ENCODE data around the gene FABP2.
A peak's percentile ranks its signal among the peaks of the same experiment; 100 is the strongest.
"Not testable (repeated sequence)": the region's sequence is repeated elsewhere in the genome, so short reads cannot be mapped to it uniquely, and the experiment has no call there.

FABP2 gene

GRCh38 chr4:119321921-119322687 lies at the start of gene FABP2:
Gene FABP2 (minus strand): TSS chr4:119322138. CDS start chr4:119322102, 36 bp downstream.
- DNase-seq (ENCODE audit: low read depth in 2 of 2) = no peak

- DNase-seq (ENCODE audit: low read depth in 2 of 2) = not testable (repeated sequence)
These were observed 49.2 kb upstream of the FABP2 start for GRCh38 chr4:119370951-119371683.

DNA sequence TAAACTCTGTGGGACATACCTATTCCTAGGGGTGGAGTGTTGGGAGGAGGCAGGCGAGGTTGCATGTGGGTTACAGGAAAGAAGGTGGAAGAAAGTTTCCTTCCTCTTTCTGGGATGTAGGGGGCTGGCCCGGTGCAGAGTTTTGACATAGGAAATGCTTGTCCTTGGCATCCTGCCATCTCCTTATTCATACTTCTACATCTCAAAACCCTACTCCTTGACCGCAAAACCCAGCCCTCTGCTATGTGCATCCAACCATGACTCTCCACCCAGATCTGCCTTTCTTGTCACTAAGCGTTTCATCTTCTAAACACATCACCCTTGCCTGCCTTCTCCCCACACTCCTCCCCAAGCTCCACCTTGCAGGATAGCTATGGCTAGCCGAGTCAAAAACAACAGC lies 48.5 kb upstream of the FABP2 start:
- DNase-seq (ENCODE audit: low read depth in 2 of 2) = peak in 1 of 2 donors; percentile 27

- DNase-seq (ENCODE audit: low read depth in 2 of 2) = not testable (repeated sequence)
These were observed 44.9 kb upstream of the FABP2 start for GRCh38 chr4:119366802-119367201.

DNA sequence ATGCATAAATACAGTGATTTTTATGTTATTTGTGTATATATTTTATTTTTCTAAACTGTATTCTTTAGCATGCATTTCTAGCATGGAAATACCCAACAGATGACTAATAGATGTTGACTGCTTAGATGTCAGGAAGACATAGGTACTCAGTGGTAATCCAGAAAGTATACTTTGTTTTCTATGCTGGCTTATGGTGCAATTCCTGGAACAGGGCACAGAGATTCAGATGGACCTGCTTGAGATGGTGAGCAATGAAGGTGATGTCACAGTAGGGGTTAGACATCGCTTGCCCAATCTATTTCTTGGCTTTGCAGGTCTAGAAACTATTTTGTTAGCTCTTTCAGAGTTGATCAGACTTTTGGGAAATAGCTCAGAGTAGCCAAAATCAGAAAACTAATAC lies 42.3 kb upstream of the FABP2 start:
- not testable (repeated sequence) for DNase-seq (ENCODE audit: low read depth in 2 of 2)

DNA sequence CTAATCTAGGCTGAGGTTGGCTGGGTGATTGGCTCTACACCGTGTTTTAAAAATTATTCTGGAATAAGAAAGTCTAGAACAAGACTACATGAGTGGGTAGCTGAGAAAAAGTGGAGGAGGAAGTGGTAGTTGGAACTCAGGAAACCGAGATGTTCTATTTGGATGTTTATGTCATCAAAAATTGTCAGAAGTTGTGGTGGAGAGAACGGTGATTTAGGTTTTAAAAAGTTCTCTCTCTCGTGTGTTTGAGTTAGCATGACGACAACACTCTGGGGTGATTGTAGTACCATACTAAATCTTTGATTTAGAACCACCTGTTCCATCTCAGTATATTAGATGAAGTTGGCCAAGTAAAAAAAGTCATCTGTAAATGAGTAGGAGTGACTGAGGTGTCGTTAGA lies 41.4 kb upstream of the FABP2 start:
- DNase-seq (ENCODE audit: low read depth in 2 of 2) = not testable (repeated sequence)

GRCh38 chr4:119362413-119362812 lies 40.5 kb upstream of the FABP2 start:
- not testable (repeated sequence) for DNase-seq (ENCODE audit: low read depth in 2 of 2)

GRCh38 chr4:119359873-119360272 lies 37.9 kb upstream of the FABP2 start:
- DNase-seq (ENCODE audit: low read depth in 2 of 2) = not testable (repeated sequence)

- DNase-seq (ENCODE audit: low read depth in 2 of 2) = not testable (repeated sequence)
These were observed 34.9 kb upstream of the FABP2 start for GRCh38 chr4:119356796-119357195.

GRCh38 chr4:119356041-119356440 lies 34.1 kb upstream of the FABP2 start:
- not testable (repeated sequence) for DNase-seq (ENCODE audit: low read depth in 2 of 2)

DNA sequence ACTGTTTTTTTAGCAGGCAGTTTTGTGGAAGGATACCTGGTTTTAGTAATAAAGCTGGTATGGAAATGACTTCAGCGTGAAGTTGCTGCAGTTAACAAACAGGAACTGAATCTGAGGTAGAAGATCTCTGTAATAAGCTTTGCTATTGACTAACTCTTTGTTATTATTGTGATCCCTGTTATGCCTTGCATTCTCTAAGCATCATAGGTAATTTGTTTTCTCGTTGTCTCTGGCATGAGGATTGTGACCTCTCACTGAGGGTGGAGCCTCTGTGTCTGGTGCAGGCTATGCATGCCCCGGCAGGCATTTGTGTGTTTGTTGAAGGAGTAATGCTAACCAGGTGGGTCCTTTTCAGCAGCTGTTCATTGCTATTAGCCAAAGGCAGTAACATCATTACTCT lies 31.4 kb upstream of the FABP2 start:
- DNase-seq (ENCODE audit: low read depth in 2 of 2) = not testable (repeated sequence)

DNA sequence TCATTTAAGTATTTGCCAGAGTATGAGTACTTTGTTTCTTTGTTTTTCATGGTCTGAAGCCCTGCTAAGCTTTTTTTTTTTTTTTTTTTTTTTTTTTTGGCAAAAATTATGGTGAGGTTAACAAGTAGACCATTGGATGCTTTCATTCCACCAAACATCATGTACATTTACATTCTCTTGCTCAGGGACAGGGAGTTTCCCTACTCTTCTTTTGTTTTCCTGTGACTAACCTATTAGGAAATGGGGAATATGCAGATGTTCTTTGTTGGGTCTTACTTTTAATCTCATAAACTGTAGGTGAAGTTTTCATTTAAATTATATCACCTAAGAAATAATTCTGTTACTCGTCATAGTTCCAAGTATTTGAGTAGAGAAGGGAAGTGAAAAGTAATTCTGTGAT lies 26.2 kb upstream of the FABP2 start:
- not testable (repeated sequence) for DNase-seq (ENCODE audit: low read depth in 2 of 2)

GRCh38 chr4:119343293-119343692 lies 21.4 kb upstream of the FABP2 start:
- not testable (repeated sequence) for DNase-seq (ENCODE audit: low read depth in 2 of 2)

DNA sequence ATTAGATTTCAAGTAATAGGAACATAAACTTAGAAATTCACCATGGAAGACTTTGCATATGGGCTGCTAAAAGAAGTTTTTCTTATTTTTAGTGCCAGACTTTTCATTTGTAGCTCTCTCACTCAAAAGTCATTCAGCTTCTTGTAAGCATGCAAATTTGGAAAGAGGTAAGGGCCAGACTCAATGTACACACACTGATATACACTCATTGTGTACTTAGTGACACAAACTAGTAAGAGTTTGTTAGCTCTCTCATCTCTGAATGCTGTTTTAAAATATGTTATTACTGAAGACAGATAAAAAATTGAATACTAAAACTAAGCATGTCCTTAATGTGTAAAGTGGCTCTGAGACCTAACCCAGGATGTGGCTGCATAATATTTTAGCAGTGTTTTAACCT lies 18.0 kb upstream of the FABP2 start:
- DNase-seq (ENCODE audit: low read depth in 2 of 2) = not testable (repeated sequence)

DNA sequence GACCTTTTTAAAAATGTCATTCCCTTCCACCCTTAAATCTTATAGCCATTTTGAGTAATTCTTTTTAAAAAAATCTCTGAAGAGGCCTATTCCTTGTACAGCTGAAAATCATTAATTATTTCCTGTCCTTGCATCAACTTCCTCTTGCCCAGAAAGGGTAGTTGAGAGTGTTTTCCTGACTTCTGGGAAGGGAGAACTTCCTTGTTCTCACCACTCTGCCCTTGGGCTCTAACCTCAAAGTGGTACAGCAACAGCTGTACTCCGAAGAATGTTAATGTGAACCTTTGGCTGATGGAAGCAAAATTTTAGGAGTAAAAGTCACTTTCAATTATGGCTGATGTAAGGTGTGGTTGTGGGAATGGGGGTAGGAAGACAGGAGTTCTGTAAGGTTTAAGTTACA lies 15.1 kb upstream of the FABP2 start:
- no peak for DNase-seq (ENCODE audit: low read depth in 2 of 2)

GRCh38 chr4:119336332-119336979 lies 14.5 kb upstream of the FABP2 start:
- DNase-seq (ENCODE audit: low read depth in 2 of 2) = not testable (repeated sequence)

DNA sequence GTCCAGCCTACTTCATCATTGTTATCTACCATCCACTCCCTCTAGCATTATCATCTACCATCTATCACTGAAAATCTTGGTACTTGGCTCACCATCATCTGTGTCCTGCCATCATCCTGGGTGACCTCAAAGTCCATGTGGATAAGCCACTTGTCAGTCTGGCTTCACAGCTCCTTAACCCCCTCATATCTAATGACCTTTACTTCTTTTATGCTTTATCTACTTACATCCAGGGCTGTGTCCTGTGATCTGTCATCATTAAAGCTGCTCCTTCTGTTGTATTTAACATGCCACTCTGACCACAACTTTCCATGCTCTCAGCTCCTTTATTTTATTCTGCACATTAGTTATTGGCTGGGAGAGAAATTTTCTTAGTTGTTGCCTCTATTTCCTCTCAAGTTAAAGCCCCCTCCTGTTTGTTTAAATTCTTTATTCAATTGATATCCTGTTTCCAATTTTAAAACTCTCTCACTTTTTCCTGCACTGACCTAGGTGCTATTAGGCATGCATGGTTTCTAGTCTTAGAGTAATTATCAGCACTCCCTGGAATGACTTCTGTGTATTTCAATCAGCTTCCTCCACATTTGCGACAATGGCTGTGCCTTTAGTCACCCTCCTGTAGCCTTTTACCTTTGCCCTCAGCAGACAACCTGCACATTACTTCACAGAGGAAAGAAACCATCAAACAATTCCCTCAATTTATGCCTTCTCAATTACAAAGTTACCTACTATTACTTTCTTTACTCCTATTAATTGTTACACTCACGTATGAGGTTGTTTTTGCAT lies 8.1 kb upstream of the FABP2 start:
- no peak for DNase-seq (ENCODE audit: low read depth in 2 of 2)

- DNase-seq (ENCODE audit: low read depth in 2 of 2) = no peak
These were observed 6.8 kb upstream of the FABP2 start for GRCh38 chr4:119328695-119329094.

DNA sequence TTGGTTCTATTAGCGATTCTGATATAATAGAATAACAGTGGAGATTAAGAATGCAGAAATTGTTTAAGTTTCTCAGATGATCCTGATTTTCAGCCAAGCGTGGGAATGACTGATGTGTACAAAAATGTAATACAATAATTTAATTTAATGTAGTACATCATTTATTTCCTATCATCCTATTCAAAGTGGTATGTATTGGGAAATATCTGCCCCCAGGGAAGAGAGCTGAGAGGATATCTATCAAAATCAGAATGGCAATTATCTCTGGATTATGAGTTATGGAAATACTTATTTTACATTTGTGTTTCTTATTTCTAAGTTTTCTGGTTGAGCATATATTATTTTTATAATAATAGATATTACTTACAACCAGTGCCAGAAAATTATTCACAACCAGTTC lies 3.9 kb downstream of the FABP2 start:
- DNase-seq (ENCODE audit: low read depth in 2 of 2) = no peak

DNA sequence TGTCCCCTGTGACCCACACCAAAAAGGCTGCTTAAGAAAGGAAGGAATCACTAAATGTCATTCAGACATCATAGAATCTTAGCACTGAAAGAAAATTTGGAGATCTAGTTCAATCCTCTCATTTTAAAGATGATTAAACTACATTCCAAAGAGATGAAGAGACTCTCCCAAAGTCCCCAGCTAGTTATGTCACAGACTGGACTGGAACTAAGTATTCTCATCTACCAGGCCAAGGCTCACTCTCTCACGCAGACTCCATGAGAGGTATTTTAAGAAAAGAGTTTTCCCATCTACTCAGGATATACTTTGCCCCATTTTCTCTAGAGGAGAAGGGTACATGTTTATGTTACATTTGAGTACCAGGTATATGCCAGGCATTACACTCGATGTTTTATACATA lies 6.9 kb downstream of the FABP2 start:
- DNase-seq (ENCODE audit: low read depth in 2 of 2) = no peak

GRCh38 chr4:119314356-119314755 lies 7.6 kb downstream of the FABP2 start:
- DNase-seq (ENCODE audit: low read depth in 2 of 2) = no peak

- no peak for DNase-seq (ENCODE audit: low read depth in 2 of 2)
These were observed 8.7 kb downstream of the FABP2 start for GRCh38 chr4:119313237-119313636.

All from activated CD8-positive, alpha-beta memory T cell treated with anti-CD3 and anti-CD28 coated beads for 4 hours (primary cell).